ENCODE measurements around the gene KBTBD12.

Gene KBTBD12

GRCh38 chr3:127984241-127984975 is 69.4 kb downstream of the KBTBD12 start:
- DNase-seq (ENCODE audit: low read depth in 3 of 3, low spot score in 1 of 3), result no peak

GRCh38 chr3:127985216-127985615 is 70.2 kb downstream of the KBTBD12 start:
- no peak for DNase-seq (ENCODE audit: low read depth in 3 of 3, low spot score in 1 of 3)

- DNase-seq (ENCODE audit: low read depth in 3 of 3, low spot score in 1 of 3), result no peak
Observed at GRCh38 chr3:127985655-127986225, 70.7 kb downstream of the KBTBD12 start.

- no peak for DNase-seq (ENCODE audit: low read depth in 3 of 3, low spot score in 1 of 3)
Observed at GRCh38 chr3:127986803-127987202, 71.8 kb downstream of the KBTBD12 start.

- no peak for DNase-seq (ENCODE audit: low read depth in 3 of 3, low spot score in 1 of 3)
Observed at GRCh38 chr3:127987309-127987995, 72.4 kb downstream of the KBTBD12 start.

GRCh38 chr3:127988770-127989557 is 73.9 kb downstream of the KBTBD12 start:
- DNase-seq (ENCODE audit: low read depth in 3 of 3, low spot score in 1 of 3), result no peak

GRCh38 chr3:127990051-127990450 is 75.0 kb downstream of the KBTBD12 start:
- DNase-seq (ENCODE audit: low read depth in 3 of 3, low spot score in 1 of 3), result no peak

GRCh38 chr3:127990461-127990860 is 75.4 kb downstream of the KBTBD12 start:
- DNase-seq (ENCODE audit: low read depth in 3 of 3, low spot score in 1 of 3), result no peak

- DNase-seq (ENCODE audit: low read depth in 3 of 3, low spot score in 1 of 3), result no peak
Observed at GRCh38 chr3:127991251-127991650, 76.2 kb downstream of the KBTBD12 start.

- DNase-seq (ENCODE audit: low read depth in 3 of 3, low spot score in 1 of 3), result no peak
Observed at GRCh38 chr3:127991681-127992080, 76.6 kb downstream of the KBTBD12 start.

GRCh38 chr3:127992127-127992526 is 77.1 kb downstream of the KBTBD12 start:
- no peak for DNase-seq (ENCODE audit: low read depth in 3 of 3, low spot score in 1 of 3)

- no peak for DNase-seq (ENCODE audit: low read depth in 3 of 3, low spot score in 1 of 3)
Observed at GRCh38 chr3:127994011-127994410, 79.0 kb downstream of the KBTBD12 start.

- DNase-seq (ENCODE audit: low read depth in 3 of 3, low spot score in 1 of 3), result no peak
Observed at GRCh38 chr3:127997016-127997415, 82.0 kb downstream of the KBTBD12 start.

GRCh38 chr3:127997961-127998360 is 82.9 kb downstream of the KBTBD12 start:
- DNase-seq (ENCODE audit: low read depth in 3 of 3, low spot score in 1 of 3), result no peak

GRCh38 chr3:127998596-127998995 is 83.6 kb downstream of the KBTBD12 start:
- DNase-seq (ENCODE audit: low read depth in 3 of 3, low spot score in 1 of 3), result no peak

GRCh38 chr3:127999509-128000106 is 84.6 kb downstream of the KBTBD12 start:
- DNase-seq (ENCODE audit: low read depth in 3 of 3, low spot score in 1 of 3), result no peak

GRCh38 chr3:128001576-128001975 is 86.5 kb downstream of the KBTBD12 start:
- no peak for DNase-seq (ENCODE audit: low read depth in 3 of 3, low spot score in 1 of 3)

- no peak for DNase-seq (ENCODE audit: low read depth in 3 of 3, low spot score in 1 of 3)
Observed at GRCh38 chr3:128004661-128005060, 89.6 kb downstream of the KBTBD12 start.

- no peak for DNase-seq (ENCODE audit: low read depth in 3 of 3, low spot score in 1 of 3)
Observed at GRCh38 chr3:128006061-128007032, 91.3 kb downstream of the KBTBD12 start.

- DNase-seq (ENCODE audit: low read depth in 3 of 3, low spot score in 1 of 3), result no peak
Observed at GRCh38 chr3:128007033-128007424, 92.0 kb downstream of the KBTBD12 start.

Data from stimulated activated CD4-positive, alpha-beta T cell treated with anti-CD3 and anti-CD28 coated beads, TNF-alpha, amount 100 ng/mL, for 1 hour (primary cell).